Tibial nerve (tissue), 4 donors: ENCODE data around the gene AMPD2.

Experiments used
- CTCF ChIP-seq, 5 experiments: fragments of 200-600 bp in 3 of 5; fragments of 450-650 bp in 2 of 5; sonication (generic) in 3 of 5; IDR thresholded peaks; one replicate each; pipeline ENCODE4 v1.5.1; 2016 to 2019; ENCODE audit warnings: antibody characterized with exemption in 5 of 5, mild to moderate bottlenecking in 3 of 5, moderate library complexity in 2 of 5
- EP300 ChIP-seq, 2 donors: sonication (generic); formaldehyde crosslinking; IDR thresholded peaks; one replicate each; pipeline ENCODE4 v1.6.1; 2017; ENCODE audit warnings: antibody characterized with exemption in 2 of 2, mild to moderate bottlenecking in 1 of 2
- POLR2A ChIP-seq, 2 donors: fragments of 450-650 bp; IDR thresholded peaks; one replicate each; pipeline ENCODE4 v1.6.1; 2017; ENCODE audit warnings: antibody characterized with exemption in 2 of 2, mild to moderate bottlenecking in 2 of 2, moderate library complexity in 2 of 2

- TF ChIP-seq POLR2A (IDR thresholded peaks at IDR 0.05) (no peak), CTCF (IDR thresholded peaks at IDR 0.05) (no peak), EP300 (IDR thresholded peaks at IDR 0.05) (no peak)
Measured at GRCh38 chr1:109609881-109610280, 9.8 kb upstream of the AMPD2 start.
